Left ventricle myocardium inferior (tissue), 1 donor: ENCODE data around the gene TBX1. TPM values are rescaled to one million over a fixed set of nuclear protein-coding genes. Genes with fewer than 3 reads are reported as not detected.

Experiments
- DNase-seq: peaks from one replicate; pipeline ENCODE4 v3.0.0-alpha.2; 2020
- H3K27ac ChIP-seq: fragments of 200-600 bp; replicated peaks from 2 replicates; pipeline ENCODE4 v1.8.0; 2021
- H3K27me3 ChIP-seq: fragments of 200-600 bp; 2 replicates; pipeline ENCODE4 v1.8.0; 2021; ENCODE audit warnings: low read depth
- H3K36me3 ChIP-seq: fragments of 200-600 bp; 2 replicates; pipeline ENCODE4 v1.8.0; 2021
- H3K4me1 ChIP-seq: fragments of 200-600 bp; 2 replicates; pipeline ENCODE4 v1.8.0; 2021
- H3K4me3 ChIP-seq: fragments of 200-600 bp; 2 replicates; pipeline ENCODE4 v1.8.0; 2021; ENCODE audit warnings: mild to moderate bottlenecking, moderate library complexity
- H3K9me3 ChIP-seq: fragments of 200-600 bp; replicated peaks from 2 replicates; pipeline ENCODE4 v1.8.0; 2021
- CTCF ChIP-seq: fragments of 200-600 bp; IDR thresholded peaks from 2 replicates; pipeline ENCODE4 v1.8.0; 2021; ENCODE audit warnings: antibody characterized with exemption, mild to moderate bottlenecking, borderline replicate concordance
- intact Hi-C: fragments of 100-400 bp; cut with micrococcal nuclease; formaldehyde crosslinking; loops from one replicate; pipeline ENCODE4 v1.11.0; 2022
- total RNA-seq: library from RNA; stranded (reverse); fragmentation: NEBNext Ultra II Directional; extraction: Animal tissue kit (Norgen Biotek cat#: 25700); gene quantifications from one replicate; pipeline ENCODE4 v1.2.1, GENCODE V29; 2021
- donor health status: DM: no; HTN: yes; CAD: no; lungs with severe emphysema.

The TBX1 gene
- total RNA-seq, 1 donor from 2014 or later, result 8.0 TPM

DNA sequence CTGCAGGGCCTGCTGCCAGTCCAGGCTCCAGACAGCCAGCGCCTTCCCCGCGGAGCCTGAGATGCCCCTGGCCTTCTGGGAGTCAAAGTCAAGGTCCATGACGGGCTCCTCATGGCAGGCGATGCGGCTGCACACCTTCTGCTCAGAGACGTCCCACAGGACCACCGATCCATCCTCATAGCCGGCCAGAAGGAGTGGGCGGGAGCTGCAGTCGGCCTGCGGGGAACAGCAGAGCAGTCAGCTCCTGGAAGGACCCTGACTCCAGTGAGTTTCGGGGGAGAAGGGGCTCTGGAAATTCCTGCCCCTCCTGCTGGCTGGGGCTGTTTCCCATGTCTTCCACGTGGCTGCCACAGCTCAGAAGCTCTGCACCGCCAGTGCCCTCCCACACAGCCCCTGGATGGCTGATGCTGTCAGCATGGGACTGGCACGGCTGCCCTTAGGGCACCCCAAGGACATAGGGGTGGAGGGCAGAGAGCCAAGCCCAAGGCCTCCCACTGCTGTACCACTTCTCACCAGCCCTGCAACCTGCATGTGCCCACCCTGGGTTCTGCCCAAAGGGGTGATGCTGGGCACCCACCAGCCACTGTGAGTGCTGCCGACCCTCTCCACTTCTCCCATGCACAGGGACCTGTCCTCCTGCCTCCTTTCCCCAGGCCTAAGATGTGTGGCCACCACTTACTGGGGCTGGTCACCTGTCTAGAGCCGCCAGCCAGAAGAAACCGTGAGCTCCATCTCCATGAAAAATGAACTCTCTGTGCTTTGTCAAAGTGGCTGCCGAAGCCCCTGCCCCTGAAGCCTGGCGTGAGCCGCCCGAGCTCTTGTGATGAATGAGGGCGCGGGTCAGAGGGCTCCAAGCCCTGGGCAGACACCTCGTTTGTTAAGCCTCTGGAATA is 41.7 kb downstream of the TBX1 start:
- Histone ChIP-seq H3K27ac (no peak overlapping the region), H3K9me3 (no peaks in the 10 kb centered on the region), H3K4me3 (no peak overlapping the region), H3K36me3 (no peaks in the 10 kb centered on the region), H3K27me3 (no peaks in the 10 kb centered on the region), H3K4me1 (peaks cover 11% of the 10 kb centered on the region)
- DNase-seq, result peak; percentile 6
- intact Hi-C loops, result no loop called here
- no peak for TF ChIP-seq CTCF

GRCh38 chr22:19802894-19803735 is 42.5 kb downstream of the TBX1 start:
- peak; percentile 10 for DNase-seq
- no peaks in the 10 kb centered on the region for H3K36me3 ChIP-seq

GRCh38 chr22:19803736-19804267 is 43.2 kb downstream of the TBX1 start:
- no peak overlapping the region for H3K27ac ChIP-seq
- no peak overlapping the region for H3K4me3 ChIP-seq
- H3K4me1 ChIP-seq, result peaks cover 2% of the 10 kb centered on the region
- no peaks in the 10 kb centered on the region for H3K36me3 ChIP-seq
- intact Hi-C loops, result no loop called here
- no peaks in the 10 kb centered on the region for H3K9me3 ChIP-seq
- peak; percentile 2 for DNase-seq
- H3K27me3 ChIP-seq, result no peaks in the 10 kb centered on the region
- TF ChIP-seq CTCF, result no peak

More at GRCh38 chr22:19802894-19803735, 42.5 kb downstream of the TBX1 start:
- no peaks in the 10 kb centered on the region for H3K9me3 ChIP-seq
- no peak overlapping the region for H3K4me3 ChIP-seq
- no peak for TF ChIP-seq CTCF
- no peak overlapping the region for H3K27ac ChIP-seq
- intact Hi-C loops, result no loop called here
- no peaks in the 10 kb centered on the region for H3K27me3 ChIP-seq
- H3K4me1 ChIP-seq, result peaks cover 9% of the 10 kb centered on the region

GRCh38 chr22:19805821-19806212 is 45.2 kb downstream of the TBX1 start:
- DNase-seq, result peak; percentile 9
- Histone ChIP-seq H3K4me1 (peaks cover 6% of the 10 kb centered on the region), H3K36me3 (no peaks in the 10 kb centered on the region), H3K4me3 (no peak overlapping the region), H3K27ac (no peak overlapping the region), H3K9me3 (no peaks in the 10 kb centered on the region), H3K27me3 (no peaks in the 10 kb centered on the region)
- intact Hi-C loops, result no loop called here
- TF ChIP-seq CTCF, result no peak
